ENCODE measurements around the gene PKNOX2. TPM values are rescaled to one million over a fixed set of nuclear protein-coding genes. Genes with fewer than 3 reads are reported as not detected.

The PKNOX2 gene
- total and polyA plus RNA-seq, 4 donors: 3.1 to 10.6 (median 7.9) TPM

DNA sequence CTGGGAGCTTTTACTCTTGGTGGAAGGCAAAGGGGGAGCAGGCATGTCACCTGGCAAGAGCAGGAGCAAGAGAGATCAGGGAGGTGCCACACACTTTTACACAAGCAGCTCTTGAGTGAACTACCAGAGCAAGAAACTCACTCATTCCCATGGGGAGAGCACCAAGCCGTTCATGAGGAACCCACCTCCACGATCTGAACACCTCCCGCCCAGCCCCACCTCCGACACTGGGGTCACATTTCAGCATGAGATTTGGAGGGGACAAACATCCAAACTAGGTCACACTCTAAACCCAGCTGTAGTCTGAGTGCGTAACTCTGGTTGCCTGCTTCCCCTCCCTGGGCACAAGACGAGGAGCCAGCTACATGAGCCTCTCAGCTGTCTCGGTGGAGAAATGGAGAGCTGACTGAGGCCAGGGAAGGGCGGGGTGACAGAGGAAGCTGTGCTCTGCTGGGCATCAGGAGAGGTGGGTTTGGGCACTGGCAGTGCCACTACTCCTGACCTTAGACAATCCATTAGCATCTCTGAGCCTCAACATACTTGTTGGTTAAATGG is 134.6 kb downstream of the PKNOX2 start:
- ATAC-seq (ENCODE audit: insufficient read depth, low FRiP score) (no peak), DNase-seq (no peak)
- Histone ChIP-seq H3K9me3 (ENCODE audit: control insufficient read depth in 4 of 4, insufficient read depth in 3 of 4, low read length in 3 of 4) (peaks cover 0 to 2% (median 0%) of the 10 kb centered on the region in 4 donors), H3K36me3 (ENCODE audit: control insufficient read depth in 4 of 4, insufficient read depth in 4 of 4, low read length in 4 of 4) (peaks cover 0 to 3% (median 0%) of the 10 kb centered on the region in 4 donors), H3K4me1 (ENCODE audit: control insufficient read depth in 5 of 5, insufficient read depth in 5 of 5, low read length in 5 of 5) (peaks cover 0 to 22% (median 4%) of the 10 kb centered on the region in 5 donors), H3K4me3 (no peak overlapping the region), H3K27me3 (ENCODE audit: control insufficient read depth in 3 of 3, insufficient read depth in 3 of 3, low read length in 2 of 3) (no peaks in the 10 kb centered on the region), H3K9ac (ENCODE audit: insufficient read depth in 1 of 2, low read length in 2 of 2) (no peak overlapping the region), H3K27ac (ENCODE audit: low read depth in 1 of 2, low read length in 1 of 2) (no peak overlapping the region)
- TF ChIP-seq, protein P1, sequence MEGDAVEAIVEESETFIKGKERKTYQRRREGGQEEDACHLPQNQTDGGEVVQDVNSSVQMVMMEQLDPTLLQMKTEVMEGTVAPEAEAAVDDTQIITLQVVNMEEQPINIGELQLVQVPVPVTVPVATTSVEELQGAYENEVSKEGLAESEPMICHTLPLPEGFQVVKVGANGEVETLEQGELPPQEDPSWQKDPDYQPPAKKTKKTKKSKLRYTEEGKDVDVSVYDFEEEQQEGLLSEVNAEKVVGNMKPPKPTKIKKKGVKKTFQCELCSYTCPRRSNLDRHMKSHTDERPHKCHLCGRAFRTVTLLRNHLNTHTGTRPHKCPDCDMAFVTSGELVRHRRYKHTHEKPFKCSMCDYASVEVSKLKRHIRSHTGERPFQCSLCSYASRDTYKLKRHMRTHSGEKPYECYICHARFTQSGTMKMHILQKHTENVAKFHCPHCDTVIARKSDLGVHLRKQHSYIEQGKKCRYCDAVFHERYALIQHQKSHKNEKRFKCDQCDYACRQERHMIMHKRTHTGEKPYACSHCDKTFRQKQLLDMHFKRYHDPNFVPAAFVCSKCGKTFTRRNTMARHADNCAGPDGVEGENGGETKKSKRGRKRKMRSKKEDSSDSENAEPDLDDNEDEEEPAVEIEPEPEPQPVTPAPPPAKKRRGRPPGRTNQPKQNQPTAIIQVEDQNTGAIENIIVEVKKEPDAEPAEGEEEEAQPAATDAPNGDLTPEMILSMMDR (IDR thresholded peaks at IDR 0.05; ENCODE audit: control extremely low read depth, extremely low read depth): no peak
- WGBS, 2 donors: 87 to 89% methylated on average over 8 of the region's 8 CpGs

DNA sequence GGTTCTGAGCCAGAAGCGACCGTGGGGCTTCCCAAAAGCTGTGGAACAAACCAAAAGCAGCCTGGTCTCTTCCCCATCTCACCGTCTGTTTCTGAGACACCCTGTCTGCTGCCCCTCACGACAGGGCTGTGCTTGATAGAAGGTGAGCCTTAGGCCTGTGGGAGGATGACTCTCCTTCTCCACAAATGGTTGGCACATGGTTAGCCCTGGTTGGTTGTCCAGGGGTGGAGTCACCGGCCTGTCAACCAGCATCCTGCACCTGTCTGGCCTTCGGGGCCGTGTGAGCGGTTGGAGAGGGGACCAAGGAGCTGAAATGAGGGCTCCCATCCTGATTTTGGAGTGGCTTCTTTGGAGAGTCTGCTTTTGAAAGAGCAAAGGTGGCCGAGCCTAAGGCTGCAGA is 135.3 kb downstream of the PKNOX2 start:
- H3K9ac ChIP-seq (ENCODE audit: insufficient read depth in 1 of 2, low read length in 2 of 2): no peak overlapping the region
- H3K9me3 ChIP-seq (ENCODE audit: control insufficient read depth in 4 of 4, insufficient read depth in 3 of 4, low read length in 3 of 4): peaks cover 0 to 2% (median 0%) of the 10 kb centered on the region in 4 donors
- ATAC-seq (ENCODE audit: insufficient read depth, low FRiP score): no peak
- no peak overlapping the region for H3K4me3 ChIP-seq
- 89 to 94% methylated on average over 9 of the region's 9 CpGs for WGBS, 2 donors
- H3K27me3 ChIP-seq (ENCODE audit: control insufficient read depth in 3 of 3, insufficient read depth in 3 of 3, low read length in 2 of 3): no peaks in the 10 kb centered on the region
- H3K4me1 ChIP-seq (ENCODE audit: control insufficient read depth in 5 of 5, insufficient read depth in 5 of 5, low read length in 5 of 5): peaks cover 0 to 28% (median 7%) of the 10 kb centered on the region in 5 donors
- peaks cover 0 to 3% (median 0%) of the 10 kb centered on the region in 4 donors for H3K36me3 ChIP-seq (ENCODE audit: control insufficient read depth in 4 of 4, insufficient read depth in 4 of 4, low read length in 4 of 4)
- no peak overlapping the region for H3K27ac ChIP-seq (ENCODE audit: low read depth in 1 of 2, low read length in 1 of 2)
- TF ChIP-seq, protein P1 (IDR thresholded peaks at IDR 0.05; ENCODE audit: control extremely low read depth, extremely low read depth): no peak
- DNase-seq: no peak

DNA sequence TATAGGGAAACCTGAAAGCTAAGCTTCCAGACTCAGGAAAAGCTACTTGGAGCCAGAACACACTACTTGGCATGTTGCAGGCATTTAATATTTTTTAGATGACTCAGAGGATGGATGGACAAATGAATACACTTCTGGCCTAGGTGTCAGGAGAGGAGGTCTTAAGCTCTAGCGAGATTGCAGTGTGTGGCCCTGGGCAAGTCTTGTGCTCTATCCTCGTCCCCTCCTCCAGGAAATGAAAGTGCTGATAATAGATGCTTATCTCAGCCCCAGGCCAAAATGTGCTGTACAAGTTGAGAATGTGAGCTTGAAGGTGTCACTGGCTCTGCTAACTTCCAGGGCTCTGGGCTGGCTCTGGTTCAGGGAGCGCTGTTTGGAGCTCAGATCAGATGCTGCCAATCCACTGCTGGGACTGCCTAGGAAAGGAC is 136.3 kb downstream of the PKNOX2 start:
- peaks cover 0 to 25% (median 11%) of the 10 kb centered on the region in 5 donors for H3K4me1 ChIP-seq (ENCODE audit: control insufficient read depth in 5 of 5, insufficient read depth in 5 of 5, low read length in 5 of 5)
- peak overlapping the region in 1 of 2 donors; percentile 62 for H3K27ac ChIP-seq (ENCODE audit: low read depth in 1 of 2, low read length in 1 of 2)
- H3K9ac ChIP-seq (ENCODE audit: insufficient read depth in 1 of 2, low read length in 2 of 2): no peak overlapping the region
- peaks cover 0 to 3% (median 0%) of the 10 kb centered on the region in 4 donors for H3K36me3 ChIP-seq (ENCODE audit: control insufficient read depth in 4 of 4, insufficient read depth in 4 of 4, low read length in 4 of 4)
- H3K9me3 ChIP-seq (ENCODE audit: control insufficient read depth in 4 of 4, insufficient read depth in 3 of 4, low read length in 3 of 4): no peaks in the 10 kb centered on the region
- no peak overlapping the region for H3K4me3 ChIP-seq
- WGBS, 2 donors: 47% methylated on average over 3 of the region's 3 CpGs
- peak in 1 of 3 donors; percentile 45 for DNase-seq
- TF ChIP-seq, protein P1 (IDR thresholded peaks at IDR 0.05; ENCODE audit: control extremely low read depth, extremely low read depth): no peak
- no peaks in the 10 kb centered on the region for H3K27me3 ChIP-seq (ENCODE audit: control insufficient read depth in 3 of 3, insufficient read depth in 3 of 3, low read length in 2 of 3)
- ATAC-seq (ENCODE audit: insufficient read depth, low FRiP score): no peak

Data from lung (tissue), 12 donors.